ENCODE data around the gene ITGA7. TPM values are rescaled to one million over a fixed set of nuclear protein-coding genes. Genes with fewer than 3 reads are reported as not detected.

The ITGA7 gene
- polyA plus RNA-seq, 2 donors = 15.3 to 24.6 TPM

DNA sequence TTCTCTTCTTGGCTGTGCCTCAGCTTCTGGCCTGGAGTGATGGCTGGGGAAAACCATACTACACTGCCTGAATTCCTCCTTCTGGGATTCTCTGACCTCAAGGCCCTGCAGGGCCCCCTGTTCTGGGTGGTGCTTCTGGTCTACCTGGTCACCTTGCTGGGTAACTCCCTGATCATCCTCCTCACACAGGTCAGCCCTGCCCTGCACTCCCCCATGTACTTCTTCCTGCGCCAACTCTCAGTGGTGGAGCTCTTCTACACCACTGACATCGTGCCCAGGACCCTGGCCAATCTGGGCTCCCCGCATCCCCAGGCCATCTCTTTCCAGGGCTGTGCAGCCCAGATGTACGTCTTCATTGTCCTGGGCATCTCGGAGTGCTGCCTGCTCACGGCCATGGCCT, 70.9 kb downstream of the ITGA7 start, which contains the start of gene OR10P1:
TSS of gene OR10P1 (plus strand) at position 40 of the 400 bp plus-strand sequence. CDS start at position 40, 0 bp downstream.
- H3K9me3 ChIP-seq (ENCODE audit: control insufficient read depth in 2 of 2, insufficient read depth in 1 of 2, low read depth in 1 of 2, low read length in 1 of 2) = no peaks in the 10 kb centered on the region
- WGBS, 2 donors = 84 to 94% methylated on average over 6 of the region's 6 CpGs
- no peak within 1 kb of the TSS for H3K27ac ChIP-seq (ENCODE audit: low read depth in 2 of 2, low read length in 1 of 2)
- H3K4me1 ChIP-seq (ENCODE audit: control insufficient read depth in 2 of 2, insufficient read depth in 2 of 2, low read length in 1 of 2) = peaks cover 0 to 3% of the 10 kb centered on the region in 2 donors
- H3K27me3 ChIP-seq (ENCODE audit: control insufficient read depth in 1 of 2, insufficient read depth in 2 of 2, low read length in 2 of 2) = no peaks in the 10 kb centered on the region
- H3K4me3 ChIP-seq (ENCODE audit: low read depth in 1 of 2, low read length in 2 of 2) = no peak within 1 kb of the TSS
- no peaks in the 10 kb centered on the region for H3K36me3 ChIP-seq (ENCODE audit: control insufficient read depth in 2 of 2, insufficient read depth in 2 of 2, low read length in 1 of 2)

DNA sequence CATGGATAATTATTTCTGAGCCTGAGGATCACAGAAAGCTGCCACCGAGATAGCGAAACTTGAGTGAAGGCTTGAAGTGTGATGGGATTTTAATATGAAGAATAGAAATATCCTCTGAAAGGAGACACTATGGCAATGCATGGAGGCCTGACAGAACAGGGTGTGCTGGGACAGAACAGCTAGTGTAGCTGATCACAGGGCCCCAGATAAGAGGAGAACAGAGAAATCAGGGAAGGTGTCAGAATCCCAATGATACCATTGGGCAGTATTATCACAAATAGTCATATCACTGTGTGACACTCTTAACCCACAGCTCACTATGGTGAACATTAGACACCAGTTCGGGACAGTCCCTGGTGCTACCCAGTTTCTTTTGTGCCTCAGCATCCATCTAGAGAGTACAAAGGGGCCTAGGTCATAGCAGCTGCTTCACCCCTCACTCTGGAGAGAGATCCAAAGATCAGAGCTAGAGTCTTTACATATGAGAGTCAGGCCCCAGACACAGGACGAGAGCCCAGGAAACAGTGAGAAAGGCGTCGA, 71.5 kb downstream of the ITGA7 start:
- H3K36me3 ChIP-seq (ENCODE audit: control insufficient read depth in 2 of 2, insufficient read depth in 2 of 2, low read length in 1 of 2) = no peaks in the 10 kb centered on the region
- WGBS, 2 donors = 86 to 88% methylated on average over 6 of the region's 6 CpGs
- H3K27ac ChIP-seq (ENCODE audit: low read depth in 2 of 2, low read length in 1 of 2) = no peak overlapping the region
- no peaks in the 10 kb centered on the region for H3K27me3 ChIP-seq (ENCODE audit: control insufficient read depth in 1 of 2, insufficient read depth in 2 of 2, low read length in 2 of 2)
- no peak overlapping the region for H3K4me3 ChIP-seq (ENCODE audit: low read depth in 1 of 2, low read length in 2 of 2)
- H3K4me1 ChIP-seq (ENCODE audit: control insufficient read depth in 2 of 2, insufficient read depth in 2 of 2, low read length in 1 of 2) = peaks cover 0 to 3% of the 10 kb centered on the region in 2 donors
- no peaks in the 10 kb centered on the region for H3K9me3 ChIP-seq (ENCODE audit: control insufficient read depth in 2 of 2, insufficient read depth in 1 of 2, low read depth in 1 of 2, low read length in 1 of 2)

Other genes starting within 250 kb of the ITGA7 start
- not detected for gene OR6C70, start 237.8 kb downstream of the ITGA7 start, polyA plus RNA-seq
- gene OR6C68, start 215.5 kb downstream of the ITGA7 start, polyA plus RNA-seq = not detected
- gene OR6C4, start 158.3 kb downstream of the ITGA7 start, polyA plus RNA-seq = not detected
- not detected for gene OR2AP1, start 135.4 kb downstream of the ITGA7 start, polyA plus RNA-seq
- gene OR10P1, start 71.0 kb downstream of the ITGA7 start, polyA plus RNA-seq = not detected
- 100 to 1,000 TPM; 269 to 326 TPM for gene BLOC1S1, start 8.1 kb upstream of the ITGA7 start, polyA plus RNA-seq
- 10 to 100 TPM in 1 of 2 donors, 1 to 10 TPM in 1; 3.3 to 12.7 TPM for gene RDH5, start 12.5 kb upstream of the ITGA7 start, polyA plus RNA-seq
- 100 to 1,000 TPM; 334 to 463 TPM for gene CD63, start 21.1 kb upstream of the ITGA7 start, polyA plus RNA-seq
- under 1 TPM; 0.43 to 0.65 TPM for gene GDF11, start 35.2 kb upstream of the ITGA7 start, polyA plus RNA-seq
- 10 to 100 TPM; 56.2 to 78.7 TPM for gene SARNP, start 109.8 kb upstream of the ITGA7 start, polyA plus RNA-seq
- 100 to 1,000 TPM in 1 of 2 donors, 10 to 100 TPM in 1; 97.1 to 100 TPM for gene ORMDL2, start 110.1 kb upstream of the ITGA7 start, polyA plus RNA-seq
- 10 to 100 TPM in 1 of 2 donors, 1 to 10 TPM in 1; 7.4 to 10.7 TPM for gene DNAJC14, start 121.7 kb upstream of the ITGA7 start, polyA plus RNA-seq
- gene MMP19, start 135.0 kb upstream of the ITGA7 start, polyA plus RNA-seq = under 1 TPM; 0.63 to 0.76 TPM
- 10 to 100 TPM; 63.7 to 71.0 TPM for gene PYM1, start 220.0 kb upstream of the ITGA7 start, polyA plus RNA-seq
- 100 to 1,000 TPM; 128 to 291 TPM for gene DGKA, start 223.3 kb upstream of the ITGA7 start, polyA plus RNA-seq